GM21786 (cell line): Measurements from ENCODE around the gene KRT10.

ENCODE experiments used
- ATAC-seq: cut with Tn5 transposase; IDR thresholded peaks from one replicate; pipeline ENCODE4 v1.9.1; 2021; ENCODE audit not compliant: unreplicated experiment

The KRT10 gene

DNA sequence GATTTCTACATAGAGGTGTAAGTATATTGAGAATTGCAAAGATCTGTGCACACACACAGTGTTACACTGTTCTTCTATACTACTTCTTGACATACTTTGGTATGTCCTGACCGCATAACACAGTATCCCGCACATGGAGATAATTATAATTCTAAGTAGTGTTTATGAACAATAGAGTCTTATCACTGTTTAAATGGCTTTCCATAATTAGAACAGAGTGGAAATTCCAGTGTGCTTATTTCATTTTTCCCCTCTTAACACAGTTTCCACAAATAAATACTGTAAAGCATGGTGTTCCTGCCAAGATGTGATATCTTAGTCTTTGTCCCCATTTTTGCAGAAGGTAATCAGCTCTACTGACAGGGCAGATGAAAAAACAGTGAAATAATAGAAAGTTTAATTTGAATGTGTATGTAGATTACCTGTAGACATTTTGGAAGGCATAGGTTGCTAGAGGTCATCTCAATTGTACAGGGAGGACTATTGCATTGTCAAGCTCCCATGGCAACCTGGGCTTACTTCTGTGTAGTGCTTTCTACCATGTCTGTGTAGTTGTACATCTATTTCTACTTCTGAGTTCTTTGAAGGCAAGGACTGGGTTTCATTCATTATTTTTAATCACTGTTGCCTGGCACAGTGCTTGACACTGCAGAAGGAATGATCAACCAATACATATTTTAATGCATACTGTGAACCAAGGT lies 12.5 kb downstream of the KRT10 start:
- no peak for ATAC-seq

DNA sequence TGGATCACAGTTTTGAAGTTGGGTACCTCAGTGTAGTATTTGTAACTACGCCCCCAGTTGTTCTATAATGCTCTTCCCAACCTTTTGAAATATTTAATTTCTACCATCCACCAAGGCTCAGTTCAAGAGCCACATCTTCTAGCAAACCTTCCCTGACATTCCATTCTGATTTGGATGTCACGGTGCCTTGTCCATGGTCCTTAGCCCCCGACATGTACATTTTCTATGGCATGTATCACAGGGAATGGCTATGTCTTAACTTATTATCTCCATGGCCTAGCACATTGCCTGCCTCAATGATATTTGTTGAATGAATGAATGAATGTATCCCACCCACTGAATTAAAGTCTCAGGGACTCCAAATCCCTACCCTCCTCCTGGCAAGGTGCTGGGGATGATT lies 16.3 kb downstream of the KRT10 start:
- no peak for ATAC-seq

DNA sequence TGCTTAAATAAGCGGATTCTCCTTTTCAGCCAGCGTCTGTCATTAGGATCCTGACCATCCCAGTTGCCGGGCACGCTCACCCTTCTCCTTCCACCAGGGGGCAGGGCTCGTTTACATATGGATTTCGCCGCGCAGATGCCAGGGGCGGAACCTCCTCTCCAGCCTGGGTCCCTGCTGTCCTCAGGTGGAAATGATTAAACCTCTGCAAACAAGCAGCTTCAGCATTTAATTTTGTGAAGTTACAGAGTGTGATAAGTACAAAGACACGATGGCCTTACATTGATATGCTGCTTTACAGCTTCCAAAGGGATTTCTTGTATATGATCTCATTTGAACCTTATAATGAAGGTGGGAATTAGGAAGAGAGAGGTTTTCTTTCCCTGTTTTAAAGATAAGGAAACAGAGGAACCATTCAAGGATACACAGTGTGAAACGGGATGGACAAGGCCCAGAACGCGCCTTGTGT lies 18.8 kb downstream of the KRT10 start:
- ATAC-seq = no peak

DNA sequence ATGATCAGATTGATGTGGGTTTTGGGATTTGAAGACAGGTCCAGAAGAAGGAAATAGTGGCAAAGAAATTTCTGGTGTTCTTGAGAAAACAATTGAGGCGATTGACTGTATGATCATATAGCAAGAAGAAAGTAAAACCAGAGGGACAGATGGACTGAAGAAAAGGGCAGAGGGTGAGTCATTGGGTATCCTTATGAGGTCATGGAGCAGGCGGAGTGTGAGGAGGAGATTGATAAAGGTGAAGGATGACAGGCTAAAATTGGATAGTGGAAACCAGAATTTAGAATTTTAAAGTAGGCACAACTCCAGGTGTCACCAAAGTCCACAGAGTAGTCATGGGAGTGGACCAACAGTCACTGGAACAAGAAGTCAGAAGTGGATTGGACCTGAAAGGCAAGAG lies 21.3 kb downstream of the KRT10 start:
- ATAC-seq = no peak

DNA sequence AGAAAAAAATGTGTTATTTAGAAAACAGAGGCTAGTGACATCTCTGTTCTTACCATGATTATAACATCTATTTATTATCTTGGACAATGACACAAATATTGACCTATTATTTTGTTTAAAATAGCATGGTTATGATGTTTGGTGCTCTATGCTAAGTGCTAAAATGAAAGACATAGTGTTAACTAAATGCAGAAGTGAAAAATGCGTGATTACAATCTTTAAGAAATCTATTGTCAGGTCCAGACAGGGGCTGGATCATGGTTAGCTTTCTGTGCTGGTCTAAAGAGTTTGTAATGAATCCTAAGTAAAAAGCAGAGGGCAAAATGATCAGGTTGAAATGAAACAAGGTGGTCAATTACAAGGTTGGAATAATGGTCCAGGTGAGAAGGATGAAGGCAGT lies 22.0 kb downstream of the KRT10 start:
- ATAC-seq = no peak

- ATAC-seq = no peak
Measured at GRCh38 chr17:40799859-40800258, 22.6 kb downstream of the KRT10 start, which contains the start of gene KRT28. Gene KRT28, minus strand, starts transcription at chr17:40799959. Its CDS starts 66 bp downstream, at chr17:40799893.

DNA sequence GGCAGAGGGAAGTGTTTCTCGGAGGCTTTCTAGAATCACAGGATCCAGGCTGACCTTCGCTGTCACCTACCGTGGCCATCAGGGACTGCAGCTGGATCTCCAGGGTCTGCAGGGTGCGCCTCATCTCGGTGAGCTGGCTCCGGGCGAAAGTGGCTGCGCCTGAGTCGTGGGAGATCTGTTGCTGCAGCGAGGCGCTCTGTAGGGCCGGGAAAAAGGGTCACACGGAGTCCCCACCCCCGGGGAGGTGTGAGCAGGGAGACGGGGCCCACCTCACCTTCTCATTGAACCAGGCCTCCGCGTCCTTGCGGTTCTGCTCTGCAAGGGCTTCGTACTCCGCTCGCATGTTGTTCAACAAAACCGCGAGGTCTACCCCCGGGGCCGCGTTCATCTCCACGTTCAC lies 25.6 kb downstream of the KRT10 start:
- ATAC-seq = no peak

GRCh38 chr17:40795019-40795667 lies 27.3 kb downstream of the KRT10 start:
- no peak for ATAC-seq

- no peak for ATAC-seq
Measured at GRCh38 chr17:40794466-40794865, 27.9 kb downstream of the KRT10 start.

GRCh38 chr17:40793832-40794231 lies 28.6 kb downstream of the KRT10 start:
- no peak for ATAC-seq

DNA sequence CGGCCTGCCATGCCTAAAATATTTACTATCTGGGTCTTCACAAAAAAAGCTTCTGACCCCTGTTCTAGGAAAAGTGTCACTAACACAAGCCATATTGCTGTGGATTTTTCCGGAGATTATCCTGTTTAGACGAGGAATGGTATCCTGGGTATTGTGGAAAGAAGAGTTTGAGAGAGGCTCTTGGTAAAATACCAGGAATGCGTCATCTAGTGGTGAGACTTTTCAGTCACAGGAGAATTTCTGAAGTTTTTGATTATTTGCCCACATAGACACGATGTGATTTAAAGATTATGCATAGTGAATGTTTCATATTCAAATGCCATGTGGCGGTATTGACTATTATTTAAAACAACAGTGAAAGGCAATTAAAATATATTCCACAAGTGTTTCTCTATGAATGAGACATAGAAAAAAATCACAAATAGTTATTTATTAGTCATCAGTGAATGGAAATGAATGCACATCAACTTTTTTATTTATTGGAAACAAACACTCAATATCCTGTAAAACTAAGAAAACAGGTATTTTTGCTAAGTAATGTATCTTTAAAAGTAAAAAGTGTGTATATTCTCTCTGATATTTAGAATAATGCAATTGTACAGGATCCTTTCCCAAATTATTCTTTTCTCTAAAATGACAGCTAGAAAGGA lies 30.5 kb downstream of the KRT10 start:
- ATAC-seq = no peak

GRCh38 chr17:40791111-40791510 lies 31.3 kb downstream of the KRT10 start:
- no peak for ATAC-seq

- no peak for ATAC-seq
Measured at GRCh38 chr17:40782450-40782849, 40.0 kb downstream of the KRT10 start, which contains the start of gene KRT27. Gene KRT27, minus strand, starts transcription at chr17:40782550. Its CDS starts 57 bp downstream, at chr17:40782493.

GRCh38 chr17:40779181-40779909 lies 43.1 kb downstream of the KRT10 start:
- no peak for ATAC-seq

DNA sequence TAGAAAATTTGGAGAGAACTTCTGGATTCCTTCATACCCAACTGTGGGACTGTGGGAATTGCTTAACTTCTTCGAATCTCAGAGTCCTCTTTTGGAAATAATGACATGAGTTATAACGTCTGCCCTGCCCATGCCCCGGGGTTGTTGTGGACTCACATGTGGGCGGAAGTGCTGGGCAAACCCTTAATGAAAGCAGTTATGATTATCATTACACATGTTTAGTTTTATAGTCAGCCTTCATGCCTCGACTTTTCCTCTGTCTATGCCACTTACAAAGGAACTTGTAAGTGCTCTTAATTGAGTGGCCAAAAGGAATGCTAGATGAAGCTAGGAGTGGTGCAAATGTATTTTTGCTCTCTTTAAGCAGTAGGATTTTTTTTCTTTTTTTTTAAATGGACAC lies 44.0 kb downstream of the KRT10 start:
- no peak for ATAC-seq

- no peak for ATAC-seq
Measured at GRCh38 chr17:40777971-40778370, 44.4 kb downstream of the KRT10 start.

GRCh38 chr17:40777459-40777858 lies 45.0 kb downstream of the KRT10 start:
- no peak for ATAC-seq

DNA sequence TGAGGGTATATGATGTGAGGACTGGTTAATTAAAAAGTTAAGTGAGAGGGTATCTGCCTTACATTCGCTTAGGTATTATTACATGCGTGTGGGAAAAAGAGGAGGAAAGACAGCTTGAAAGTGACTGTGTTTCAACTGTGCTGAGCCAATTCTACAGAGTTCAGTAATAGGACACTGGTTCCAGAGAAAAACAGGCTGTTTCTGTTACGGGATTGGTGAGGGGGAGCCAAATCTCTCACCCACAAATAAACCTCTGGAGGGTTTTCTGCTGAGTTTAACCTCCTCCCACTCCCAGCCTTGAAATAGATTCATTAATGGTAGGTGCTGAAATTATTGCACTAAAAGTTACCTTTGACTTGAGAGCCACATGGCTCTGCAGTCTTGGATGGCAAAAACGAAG lies 46.5 kb downstream of the KRT10 start:
- no peak for ATAC-seq

DNA sequence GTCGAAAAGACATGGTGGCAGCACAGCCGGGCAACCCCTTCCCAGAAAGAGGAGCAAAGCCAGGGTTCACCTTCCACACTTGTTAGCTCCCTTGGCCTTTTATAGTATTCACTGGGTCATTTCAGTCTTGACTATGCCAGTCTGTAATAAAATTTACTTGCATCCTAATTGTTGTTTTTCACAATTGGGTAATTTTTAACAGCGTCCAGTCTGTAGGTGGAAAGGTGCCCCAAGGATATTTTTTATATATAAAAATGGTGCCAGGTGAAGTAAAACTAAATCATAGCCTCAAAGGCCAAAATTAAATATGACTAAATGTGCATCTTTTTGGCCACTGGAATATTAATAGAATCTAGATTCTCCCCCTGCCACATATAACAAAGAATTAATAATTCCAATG lies 50.3 kb downstream of the KRT10 start, which contains the start of gene KRT26:
KRT26 (minus strand) TSS at position 101 of the 400 bp plus-strand sequence; CDS start at position 13, 88 bp downstream.
- no peak for ATAC-seq
